ENCODE results near the gene GPR85. TPM values are rescaled to one million over a fixed set of nuclear protein-coding genes. Genes with fewer than 3 reads are reported as not detected.

Gene GPR85
- total RNA-seq (2022) (0.07 and 0.61 TPM in 2 replicates), Bru-seq, nascent RNA (percentile 23 among the genes with signal in this experiment), BruChase-seq, experiment 1, labeled RNA remaining after a 6-hour chase (percentile 31 among the genes with signal in this experiment), BruChase-seq, experiment 2, labeled RNA remaining after a 2-hour chase (percentile 29 among the genes with signal in this experiment)
- long read RNA-seq, result 0 reads

DNA sequence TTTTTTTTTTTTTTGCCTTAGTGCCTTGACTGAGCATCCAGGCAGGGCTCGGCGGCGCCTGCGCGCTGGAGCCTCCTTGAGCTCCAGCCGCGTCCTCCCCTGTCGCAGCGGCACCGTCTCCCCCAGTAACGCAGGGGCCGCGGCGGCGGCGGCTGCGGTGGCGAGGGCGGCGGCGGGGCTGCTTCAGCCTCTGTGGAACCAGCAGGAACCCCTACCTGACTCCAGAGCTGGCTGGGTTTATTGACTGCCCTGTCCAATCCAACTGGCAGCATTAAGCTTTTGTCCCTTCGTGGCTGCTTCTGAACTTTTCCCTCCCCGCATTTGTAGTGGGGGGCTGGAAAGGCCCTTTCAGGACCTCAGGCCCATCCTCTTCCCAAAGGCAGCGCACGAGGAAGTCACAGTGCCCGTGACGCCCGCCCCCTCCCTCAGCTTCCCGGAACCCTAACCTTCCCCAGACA is at the start of gene GPR85:
Gene GPR85 (minus strand): TSS at position 397 of the 458 bp plus-strand sequence. CDS start 2,106 bp downstream, outside the sequence.
- ChIA-PET POLR2A (interaction anchor here (0.8 to 1.4 kb wide), 2 partner anchors 27 to 73 kb away, joined by 3 to 4 read pairs; no protein-coding TSS in a partner anchor), CTCF (interaction anchor here (0.5 to 1.0 kb wide), 4 partner anchors 9 to 771 kb away, joined by 3 to 4 read pairs (median 3); no protein-coding TSS in a partner anchor)
- peak within 1 kb of the TSS; percentile 74 for H3K4me3 Mint-ChIP-seq (ENCODE audit: unreplicated experiment)
- no peaks in the 10 kb centered on the region for H3K4me1 Mint-ChIP-seq (ENCODE audit: insufficient read depth, unreplicated experiment)
- intact Hi-C loops (cut with micrococcal nuclease), result no loop called here
- peak; percentile 59 for DNase-seq (ENCODE audit: unreplicated experiment)
- H3K27me3 Mint-ChIP-seq (ENCODE audit: insufficient read depth, unreplicated experiment), result peaks cover 11% of the 10 kb centered on the region
- TF ChIP-seq CTCF (IDR thresholded peaks at IDR 0.05; ENCODE audit: unreplicated experiment), result no peak
- H3K27ac Mint-ChIP-seq (ENCODE audit: low read depth, unreplicated experiment), result no peak within 1 kb of the TSS
- H3K36me3 Mint-ChIP-seq (ENCODE audit: insufficient read depth, unreplicated experiment), result no peaks in the 10 kb centered on the region
- H3K9me3 Mint-ChIP-seq (ENCODE audit: unreplicated experiment), result no peaks in the 10 kb centered on the region
- BruUV-seq (replicated peaks), result no TSS peak

DNA sequence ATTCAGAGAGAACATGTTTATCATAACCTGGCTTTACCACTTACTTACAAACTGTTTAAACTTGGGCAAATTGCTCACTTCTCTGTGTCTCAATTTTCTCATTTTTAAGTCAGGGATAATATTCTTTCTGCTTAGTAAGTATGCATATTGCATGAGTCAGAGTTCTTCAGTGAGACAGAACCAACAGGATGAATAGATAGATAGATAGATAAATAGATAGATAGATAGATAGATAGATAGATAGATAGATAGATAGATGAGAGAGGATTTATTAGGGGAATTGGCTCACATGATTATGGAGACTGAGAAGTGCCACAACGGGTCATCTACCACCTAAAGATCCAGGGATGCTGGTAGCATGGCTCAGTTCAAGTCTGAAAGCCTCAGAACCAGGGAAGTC is 47.4 kb upstream of the GPR85 start:
- ChIA-PET CTCF (no interaction called here), POLR2A (no interaction called here)
- no peak overlapping the region for H3K27ac Mint-ChIP-seq (ENCODE audit: low read depth, unreplicated experiment)
- H3K4me3 Mint-ChIP-seq (ENCODE audit: unreplicated experiment), result no peak overlapping the region
- no peaks in the 10 kb centered on the region for H3K27me3 Mint-ChIP-seq (ENCODE audit: insufficient read depth, unreplicated experiment)
- H3K36me3 Mint-ChIP-seq (ENCODE audit: insufficient read depth, unreplicated experiment), result no peaks in the 10 kb centered on the region
- no peaks in the 10 kb centered on the region for H3K4me1 Mint-ChIP-seq (ENCODE audit: insufficient read depth, unreplicated experiment)
- no peak for DNase-seq (ENCODE audit: unreplicated experiment)
- H3K9me3 Mint-ChIP-seq (ENCODE audit: unreplicated experiment), result no peaks in the 10 kb centered on the region
- intact Hi-C loops (cut with micrococcal nuclease), result no loop called here
- BruUV-seq (replicated peaks), result no TSS peak
- no peak for TF ChIP-seq CTCF (IDR thresholded peaks at IDR 0.05; ENCODE audit: unreplicated experiment)

GRCh38 chr7:113131367-113131766 is 44.7 kb upstream of the GPR85 start:
- no peaks in the 10 kb centered on the region for H3K9me3 Mint-ChIP-seq (ENCODE audit: unreplicated experiment)
- ChIA-PET POLR2A (no interaction called here), CTCF (interaction anchor here (1.9 kb wide), 1 partner anchor 28 kb away, joined by 14 read pairs; no protein-coding TSS in a partner anchor)
- DNase-seq (ENCODE audit: unreplicated experiment), result no peak
- no peaks in the 10 kb centered on the region for H3K36me3 Mint-ChIP-seq (ENCODE audit: insufficient read depth, unreplicated experiment)
- TF ChIP-seq CTCF (IDR thresholded peaks at IDR 0.05; ENCODE audit: unreplicated experiment), result no peak
- intact Hi-C loops (cut with micrococcal nuclease), result no loop called here
- no peak overlapping the region for H3K4me3 Mint-ChIP-seq (ENCODE audit: unreplicated experiment)
- no peak overlapping the region for H3K27ac Mint-ChIP-seq (ENCODE audit: low read depth, unreplicated experiment)
- no TSS peak for BruUV-seq (replicated peaks)
- no peaks in the 10 kb centered on the region for H3K4me1 Mint-ChIP-seq (ENCODE audit: insufficient read depth, unreplicated experiment)
- H3K27me3 Mint-ChIP-seq (ENCODE audit: insufficient read depth, unreplicated experiment), result no peaks in the 10 kb centered on the region

GRCh38 chr7:113128031-113128430 is 41.4 kb upstream of the GPR85 start:
- DNase-seq (ENCODE audit: unreplicated experiment), result peak; percentile 46
- no peak for TF ChIP-seq CTCF (IDR thresholded peaks at IDR 0.05; ENCODE audit: unreplicated experiment)
- BruUV-seq (replicated peaks), result no TSS peak
- Mint-ChIP-seq H3K9me3 (ENCODE audit: unreplicated experiment) (no peaks in the 10 kb centered on the region), H3K36me3 (ENCODE audit: insufficient read depth, unreplicated experiment) (no peaks in the 10 kb centered on the region), H3K4me3 (ENCODE audit: unreplicated experiment) (no peak overlapping the region), H3K27me3 (ENCODE audit: insufficient read depth, unreplicated experiment) (no peaks in the 10 kb centered on the region), H3K4me1 (ENCODE audit: insufficient read depth, unreplicated experiment) (no peaks in the 10 kb centered on the region), H3K27ac (ENCODE audit: low read depth, unreplicated experiment) (no peak overlapping the region)
- CTCF ChIA-PET, result no interaction called here
- intact Hi-C loops (cut with micrococcal nuclease), result loop anchor here (5.0 kb wide), 1 partner anchor 571 kb away; no protein-coding TSS in a partner anchor
- POLR2A ChIA-PET, result no interaction called here

All from MCF 10A (cell line).